Panc1 (cell line): ENCODE data around the gene FGD4. TPM values are rescaled to one million over a fixed set of nuclear protein-coding genes. Genes with fewer than 3 reads are reported as not detected.
A peak's percentile ranks its signal among the peaks of the same experiment; 100 is the strongest.

Experiments
- ATAC-seq: fragments of 200-7000 bp; cut with Tn5 transposase; 2 replicates; pipeline ENCODE4 v1.9.1; 2020; ENCODE audit warnings: mild to moderate bottlenecking, moderate library complexity
- BruUV-seq: library from RNA; stranded (reverse); fragments of 400-500 nt; replicated peaks from 2 replicates; lab custom pipeline; 2021; lab: Mats Ljungman, UMichigan
- CTCF ChIA-PET: fragments of 300-600 bp; sonication (Branson Sonifier 250); formaldehyde crosslinking; loops from one replicate; lab custom pipeline; 2022; ENCODE audit warnings: antibody characterized with exemption; lab: Charles Lee
- POLR2A ChIA-PET: fragments of 300-600 bp; sonication (Branson Sonifier 250); formaldehyde crosslinking; loops from one replicate; lab custom pipeline; 2022; ENCODE audit warnings: antibody characterized with exemption; lab: Charles Lee
- DNase-seq: peaks from one replicate; pipeline ENCODE4 v3.0.0-alpha.2; 2010; ENCODE audit warnings: low read depth, low spot score
- H3K27ac ChIP-seq: 2 replicates; pipeline ENCODE4 v1.5.1; 2011; ENCODE audit warnings: mild to moderate bottlenecking, low read length, inconsistent platforms
- H3K27me3 ChIP-seq: fragments of 200-500 bp; sonication (Bioruptor generic); 2 replicates; pipeline ENCODE4 v1.6.0; 2014; ENCODE audit warnings: low read length, inconsistent platforms; ENCODE audit not compliant: control insufficient read depth, insufficient read depth
- H3K36me3 ChIP-seq: fragments of 200-500 bp; sonication (Bioruptor generic); 2 replicates; pipeline ENCODE4 v1.5.1; 2014; ENCODE audit warnings: inconsistent platforms, mild to moderate bottlenecking, low read length, moderate library complexity; ENCODE audit not compliant: control insufficient read depth, insufficient read depth
- H3K4me1 ChIP-seq: 2 replicates; pipeline ENCODE4 v1.5.1; 2011; ENCODE audit warnings: inconsistent platforms, mild to moderate bottlenecking, low read length, moderate library complexity; ENCODE audit not compliant: control insufficient read depth, insufficient read depth
- H3K4me3 ChIP-seq, 2 experiments: 2 replicates each; pipeline ENCODE4 v1.5.1; 2011 to 2012; ENCODE audit warnings: low read depth in 2 of 2, low read length in 2 of 2, mild to moderate bottlenecking in 2 of 2, inconsistent platforms in 1 of 2, moderate library complexity in 1 of 2
- H3K9me3 ChIP-seq: fragments of 200-500 bp; sonication (Bioruptor generic); 2 replicates; pipeline ENCODE4 v1.5.1; 2014; ENCODE audit warnings: low read depth, mild to moderate bottlenecking, inconsistent platforms, low read length, moderate library complexity; ENCODE audit not compliant: control insufficient read depth, insufficient read depth
- POLR2AphosphoS5 ChIP-seq: IDR thresholded peaks from 2 replicates; pipeline ENCODE4 v1.6.1; 2012; ENCODE audit warnings: mild to moderate bottlenecking, low read depth, low read length, moderate library complexity
- SIN3A ChIP-seq: IDR thresholded peaks from 2 replicates; pipeline ENCODE4 v1.6.1; 2012; ENCODE audit warnings: low read depth, mild to moderate bottlenecking, low read length, moderate library complexity, borderline replicate concordance; ENCODE audit not compliant: insufficient read depth
- TCF7L2 ChIP-seq: IDR thresholded peaks from 2 replicates; pipeline ENCODE4 v1.6.1; 2011; ENCODE audit warnings: mild to moderate bottlenecking, low read depth, low read length, inconsistent platforms
- in situ Hi-C: cut with HindIII; loops from 2 replicates; pipeline ENCODE4 v1.10.0; 2016; ENCODE audit warnings: low sequenced_read_pairs, low pct_unique_long_range_greater_than_20kb
- intact Hi-C: fragments of 100-400 bp; cut with micrococcal nuclease; formaldehyde crosslinking; loops from one replicate; pipeline ENCODE4 v1.10.0; 2022; ENCODE audit not compliant: unreplicated experiment
- total RNA-seq: library from RNA; stranded (reverse); gene quantifications from one replicate; pipeline ENCODE4 v1.2.1, GENCODE V29; 2021; ENCODE audit not compliant: unreplicated experiment
- TF ChIP-seq, protein P1 (sequence below): fragments of 450-650 bp; IDR thresholded peaks from 2 replicates; pipeline ENCODE4 v1.5.1; 2017; ENCODE audit warnings: mild to moderate bottlenecking
- TF ChIP-seq, protein P2 (sequence below), 2 experiments: IDR thresholded peaks; 2 replicates each; pipeline ENCODE4 v1.6.1; 2011 to 2012; ENCODE audit warnings: low read depth in 2 of 2, control low read depth in 1 of 2, low read length in 1 of 2, mild to moderate bottlenecking in 1 of 2, moderate library complexity in 1 of 2; ENCODE audit not compliant: insufficient read depth in 1 of 2

FGD4 gene
- total RNA-seq, 1 experiment from 2014 or later: 5.0 TPM

DNA sequence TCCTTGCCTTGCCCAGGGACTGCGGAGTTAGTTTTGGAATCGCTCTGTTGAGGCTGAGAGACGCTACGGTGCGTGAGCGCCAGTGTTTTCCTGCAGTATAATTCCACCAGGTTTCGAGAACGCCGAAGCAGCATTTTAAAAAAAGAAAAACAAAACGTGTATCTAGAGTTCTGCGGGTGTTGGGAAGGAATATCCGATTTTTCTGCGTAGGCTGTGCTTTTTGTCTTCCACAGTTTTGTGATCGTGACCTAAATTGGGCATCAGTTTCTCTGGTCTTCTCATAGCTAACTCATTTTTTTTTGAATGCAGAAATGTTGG is 280.5 kb downstream of the FGD4 start:
- CTCF ChIA-PET: no interaction called here
- in situ Hi-C loops: no loop called here
- TF ChIP-seq SIN3A: no peak
- TF ChIP-seq POLR2AphosphoS5: no peak
- TF ChIP-seq, protein P1, sequence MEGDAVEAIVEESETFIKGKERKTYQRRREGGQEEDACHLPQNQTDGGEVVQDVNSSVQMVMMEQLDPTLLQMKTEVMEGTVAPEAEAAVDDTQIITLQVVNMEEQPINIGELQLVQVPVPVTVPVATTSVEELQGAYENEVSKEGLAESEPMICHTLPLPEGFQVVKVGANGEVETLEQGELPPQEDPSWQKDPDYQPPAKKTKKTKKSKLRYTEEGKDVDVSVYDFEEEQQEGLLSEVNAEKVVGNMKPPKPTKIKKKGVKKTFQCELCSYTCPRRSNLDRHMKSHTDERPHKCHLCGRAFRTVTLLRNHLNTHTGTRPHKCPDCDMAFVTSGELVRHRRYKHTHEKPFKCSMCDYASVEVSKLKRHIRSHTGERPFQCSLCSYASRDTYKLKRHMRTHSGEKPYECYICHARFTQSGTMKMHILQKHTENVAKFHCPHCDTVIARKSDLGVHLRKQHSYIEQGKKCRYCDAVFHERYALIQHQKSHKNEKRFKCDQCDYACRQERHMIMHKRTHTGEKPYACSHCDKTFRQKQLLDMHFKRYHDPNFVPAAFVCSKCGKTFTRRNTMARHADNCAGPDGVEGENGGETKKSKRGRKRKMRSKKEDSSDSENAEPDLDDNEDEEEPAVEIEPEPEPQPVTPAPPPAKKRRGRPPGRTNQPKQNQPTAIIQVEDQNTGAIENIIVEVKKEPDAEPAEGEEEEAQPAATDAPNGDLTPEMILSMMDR: no peak
- TF ChIP-seq TCF7L2: no peak
- TF ChIP-seq, protein P2, sequence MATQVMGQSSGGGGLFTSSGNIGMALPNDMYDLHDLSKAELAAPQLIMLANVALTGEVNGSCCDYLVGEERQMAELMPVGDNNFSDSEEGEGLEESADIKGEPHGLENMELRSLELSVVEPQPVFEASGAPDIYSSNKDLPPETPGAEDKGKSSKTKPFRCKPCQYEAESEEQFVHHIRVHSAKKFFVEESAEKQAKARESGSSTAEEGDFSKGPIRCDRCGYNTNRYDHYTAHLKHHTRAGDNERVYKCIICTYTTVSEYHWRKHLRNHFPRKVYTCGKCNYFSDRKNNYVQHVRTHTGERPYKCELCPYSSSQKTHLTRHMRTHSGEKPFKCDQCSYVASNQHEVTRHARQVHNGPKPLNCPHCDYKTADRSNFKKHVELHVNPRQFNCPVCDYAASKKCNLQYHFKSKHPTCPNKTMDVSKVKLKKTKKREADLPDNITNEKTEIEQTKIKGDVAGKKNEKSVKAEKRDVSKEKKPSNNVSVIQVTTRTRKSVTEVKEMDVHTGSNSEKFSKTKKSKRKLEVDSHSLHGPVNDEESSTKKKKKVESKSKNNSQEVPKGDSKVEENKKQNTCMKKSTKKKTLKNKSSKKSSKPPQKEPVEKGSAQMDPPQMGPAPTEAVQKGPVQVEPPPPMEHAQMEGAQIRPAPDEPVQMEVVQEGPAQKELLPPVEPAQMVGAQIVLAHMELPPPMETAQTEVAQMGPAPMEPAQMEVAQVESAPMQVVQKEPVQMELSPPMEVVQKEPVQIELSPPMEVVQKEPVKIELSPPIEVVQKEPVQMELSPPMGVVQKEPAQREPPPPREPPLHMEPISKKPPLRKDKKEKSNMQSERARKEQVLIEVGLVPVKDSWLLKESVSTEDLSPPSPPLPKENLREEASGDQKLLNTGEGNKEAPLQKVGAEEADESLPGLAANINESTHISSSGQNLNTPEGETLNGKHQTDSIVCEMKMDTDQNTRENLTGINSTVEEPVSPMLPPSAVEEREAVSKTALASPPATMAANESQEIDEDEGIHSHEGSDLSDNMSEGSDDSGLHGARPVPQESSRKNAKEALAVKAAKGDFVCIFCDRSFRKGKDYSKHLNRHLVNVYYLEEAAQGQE (IDR thresholded peaks at IDR 0.05; ENCODE audit: insufficient read depth in 1 of 2, low read depth in 2 of 2, low read length in 1 of 2): no peak

DNA sequence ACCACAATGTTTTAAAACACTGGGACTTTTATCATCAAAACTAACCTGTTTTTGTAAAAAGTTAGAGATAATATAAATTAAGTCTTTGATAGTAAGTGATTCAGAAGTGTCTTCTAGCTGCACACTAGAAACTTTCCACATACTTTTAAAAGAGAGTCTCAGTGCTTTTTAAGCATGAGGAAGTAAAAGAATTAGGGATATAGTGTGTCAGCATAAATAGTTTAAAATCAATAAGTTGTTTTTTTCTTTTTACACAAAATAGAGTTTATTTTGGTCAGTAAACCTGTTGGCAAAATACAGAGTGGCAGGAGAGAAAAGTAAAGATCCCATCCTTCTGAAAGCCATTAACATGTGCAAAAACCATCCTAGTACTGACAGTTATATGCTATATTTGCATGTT is 281.4 kb downstream of the FGD4 start:
- ChIA-PET POLR2A (no interaction called here), CTCF (no interaction called here)
- no peak for DNase-seq
- H3K9me3 ChIP-seq: no peaks in the 10 kb centered on the region
- TF ChIP-seq, protein P2 (IDR thresholded peaks at IDR 0.05; ENCODE audit: insufficient read depth in 1 of 2, low read depth in 2 of 2, low read length in 1 of 2): no peak
- TF ChIP-seq SIN3A (no peak), TCF7L2 (no peak), POLR2AphosphoS5 (no peak)
- TF ChIP-seq, protein P1: no peak
- H3K27me3 ChIP-seq: no peaks in the 10 kb centered on the region
- H3K4me1 ChIP-seq: peaks cover 16% of the 10 kb centered on the region
- intact Hi-C loops (no loop called here), in situ Hi-C loops (no loop called here)
- no TSS peak for BruUV-seq
- peak overlapping the region in 1 of 2 experiments; percentile 67; a peak in 3 of 4 replicates for H3K4me3 ChIP-seq
- peak overlapping the region; percentile 87; the same call in 1 of the 2 replicates for H3K27ac ChIP-seq
- no peak for ATAC-seq
- peaks cover 2% of the 10 kb centered on the region; the same call in 1 of the 2 replicates for H3K36me3 ChIP-seq

More for the DNA sequence above, 280.5 kb downstream of the FGD4 start:
- intact Hi-C loops: loop anchor here (10.0 kb wide), 1 partner anchor 1025 kb away; the partner anchor contains the start of gene ETFBKMT
- BruUV-seq: no TSS peak
- POLR2A ChIA-PET: no interaction called here
- Histone ChIP-seq H3K27ac (peak overlapping the region; percentile 87), H3K36me3 (peaks cover 2% of the 10 kb centered on the region; the same call in 1 of the 2 replicates), H3K4me1 (peaks cover 16% of the 10 kb centered on the region), H3K4me3 (peak overlapping the region; percentile 67 to 96), H3K9me3 (no peaks in the 10 kb centered on the region), H3K27me3 (no peaks in the 10 kb centered on the region)
- DNase-seq (no peak), ATAC-seq (no peak; the same call in 1 of the 2 replicates)
